GM12891 (cell line): ENCODE measurements around the gene NAT8L.
A peak's percentile ranks its signal among the peaks of the same experiment; 100 is the strongest.

ENCODE experiments used
- DNase-seq: peaks from one replicate; pipeline ENCODE4 v3.0.0; 2011; ENCODE audit warnings: low spot score; ENCODE audit not compliant: insufficient read length
- FAIRE-seq: peaks from 2 replicates; lab custom pipeline; 2011; peaks lifted over from hg19 to GRCh38; lab: Jason Lieb, UNC
- PAX5 ChIP-seq: IDR thresholded peaks from 2 replicates; pipeline ENCODE4 v1.6.1; 2011; ENCODE audit warnings: low read length, moderate library complexity, mild to moderate bottlenecking; ENCODE audit not compliant: insufficient read depth, severe bottlenecking
- POLR2A ChIP-seq: IDR thresholded peaks from 2 replicates; pipeline ENCODE4 v1.6.1; 2011; ENCODE audit warnings: low read depth, low read length, control low read depth
- POLR2AphosphoS5 ChIP-seq: IDR thresholded peaks from 2 replicates; pipeline ENCODE4 v1.6.1; 2011; ENCODE audit warnings: low read depth, low read length, control low read depth
- POU2F2 ChIP-seq: IDR thresholded peaks from 2 replicates; pipeline ENCODE4 v1.6.1; 2011; ENCODE audit warnings: low read depth, mild to moderate bottlenecking, control low read depth, low read length, moderate library complexity
- SPI1 ChIP-seq: IDR thresholded peaks from 2 replicates; pipeline ENCODE4 v1.6.1; 2011; ENCODE audit warnings: low read depth, low read length, control low read depth
- TAF1 ChIP-seq: IDR thresholded peaks from 2 replicates; pipeline ENCODE4 v1.6.1; 2011; ENCODE audit warnings: low read depth, low read length, control low read depth

NAT8L gene

DNA sequence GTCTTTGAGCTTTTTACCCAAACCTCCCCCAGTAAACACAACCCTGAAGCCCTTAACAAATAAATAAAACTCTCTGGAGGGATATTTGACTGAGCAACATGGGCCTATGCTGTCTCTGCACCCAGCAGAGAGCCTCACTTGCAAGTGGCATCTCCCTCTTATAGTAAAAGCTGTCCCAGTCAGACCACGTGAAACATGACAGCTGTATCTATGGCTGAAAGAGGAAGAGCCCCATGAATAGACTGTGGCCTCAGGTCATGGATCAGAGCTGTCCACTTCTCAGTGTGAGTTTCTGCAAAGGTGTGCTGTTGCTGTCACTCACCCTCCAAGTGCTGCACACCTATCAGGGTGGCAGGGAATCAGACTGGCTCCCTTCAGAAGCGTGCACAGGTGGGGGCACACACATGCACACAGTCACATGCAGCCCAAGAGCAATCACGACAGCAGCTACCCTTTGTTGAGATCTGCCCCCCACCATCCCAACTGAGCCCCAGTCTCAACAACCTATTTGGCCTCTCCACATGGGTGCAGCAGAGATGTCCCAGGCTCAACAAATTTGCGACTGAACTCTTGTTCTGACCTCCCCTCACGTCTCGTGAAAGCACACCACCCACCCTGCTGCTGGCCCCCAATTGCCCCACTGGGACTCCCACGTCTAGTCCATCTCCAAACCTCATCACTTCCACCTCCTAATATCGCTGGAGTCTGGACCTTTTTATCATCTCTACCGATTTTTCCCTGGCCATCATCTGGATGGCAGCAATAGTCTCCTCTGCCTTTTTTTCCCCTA, 45.6 kb downstream of the NAT8L start:
- DNase-seq (no peak), FAIRE-seq (peak; percentile 56)
- no peak for TF ChIP-seq POLR2AphosphoS5
- TF ChIP-seq POLR2A, result no peak
- no peak for TF ChIP-seq POU2F2
- TF ChIP-seq PAX5, result no peak
- TF ChIP-seq SPI1, result no peak
- no peak for TF ChIP-seq TAF1

DNA sequence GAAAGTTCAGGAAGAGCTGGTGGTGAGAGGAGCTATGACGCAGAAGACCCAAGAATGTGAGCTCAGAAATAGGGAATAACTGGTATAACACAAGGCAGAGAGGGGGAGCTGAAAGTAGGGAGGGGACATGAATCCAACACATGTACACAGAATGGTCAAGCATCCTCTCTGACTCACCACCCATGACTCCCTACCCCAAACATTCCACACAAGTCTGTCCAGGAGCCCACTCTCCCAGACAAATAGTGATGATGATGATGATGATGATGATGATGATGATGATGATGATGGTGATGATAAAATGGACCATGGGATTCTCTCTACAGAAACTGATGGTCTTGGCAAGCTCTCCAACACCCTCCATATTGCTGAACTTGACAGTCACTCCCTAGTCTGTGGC, 46.4 kb downstream of the NAT8L start:
- FAIRE-seq (no peak), DNase-seq (no peak)
- TF ChIP-seq TAF1, result no peak

DNA sequence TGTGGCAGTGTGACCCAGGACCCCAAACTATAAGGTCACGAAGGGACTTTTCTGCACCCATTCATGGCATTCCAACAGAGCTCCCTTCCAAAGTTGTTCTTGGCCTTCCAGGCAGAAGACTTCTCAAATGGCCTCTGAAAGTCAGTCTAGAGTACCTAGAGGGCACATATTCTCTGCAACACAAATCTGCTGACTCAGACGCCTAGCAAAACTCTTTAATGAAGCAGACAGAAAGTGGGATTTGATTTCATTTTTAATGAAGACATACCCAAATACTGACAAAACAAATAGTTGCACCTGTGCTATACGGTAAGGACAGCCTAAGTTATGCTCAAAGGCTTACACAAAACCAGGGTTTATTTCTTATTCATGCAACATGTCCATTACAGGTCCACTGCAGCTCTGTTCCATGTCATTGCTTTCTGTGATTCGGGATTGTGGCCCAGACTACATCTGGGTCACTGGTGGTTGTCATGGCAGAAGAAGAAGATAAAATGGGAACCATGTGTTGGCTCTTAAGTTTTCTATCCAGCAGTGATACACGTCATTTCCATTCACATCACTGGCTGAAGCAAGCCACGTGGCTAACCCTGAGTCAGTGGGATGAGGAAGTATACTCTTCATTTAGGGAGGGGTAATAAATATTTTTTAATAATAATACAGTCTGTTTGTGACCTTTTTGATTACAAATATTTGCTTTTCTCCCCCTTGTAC, 57.7 kb downstream of the NAT8L start:
- DNase-seq, result no peak
- no peak for FAIRE-seq
- no peak for TF ChIP-seq TAF1
- no peak for TF ChIP-seq PAX5
- no peak for TF ChIP-seq POU2F2
- no peak for TF ChIP-seq POLR2A
- TF ChIP-seq POLR2AphosphoS5, result no peak
- TF ChIP-seq SPI1, result no peak
